Parathyroid adenoma (tissue), 2 donors: ENCODE data around the gene TMEM201.

Experiments used
- H2AFZ ChIP-seq: fragments of 300-600 bp; sonication (generic); one replicate; pipeline ENCODE4 v1.7.0; 2017; ENCODE audit warnings: antibody characterized with exemption, mild to moderate bottlenecking
- H3K27ac ChIP-seq: fragments of 300-600 bp; sonication (generic); one replicate; pipeline ENCODE4 v1.7.0; 2017
- H3K27me3 ChIP-seq: fragments of 300-600 bp; sonication (generic); one replicate; pipeline ENCODE4 v1.7.0; 2017; ENCODE audit warnings: low read length; ENCODE audit not compliant: control insufficient read depth, insufficient read depth
- H3K36me3 ChIP-seq: fragments of 300-600 bp; sonication (generic); one replicate; pipeline ENCODE4 v1.7.0; 2017; ENCODE audit warnings: low read length; ENCODE audit not compliant: control insufficient read depth, insufficient read depth
- H3K4me1 ChIP-seq: fragments of 300-600 bp; sonication (generic); one replicate; pipeline ENCODE4 v1.7.0; 2017; ENCODE audit warnings: control low read depth
- H3K4me2 ChIP-seq: fragments of 300-600 bp; sonication (generic); one replicate; pipeline ENCODE4 v1.7.0; 2017; ENCODE audit warnings: low read length
- H3K4me3 ChIP-seq: fragments of 300-600 bp; sonication (generic); one replicate; pipeline ENCODE4 v1.7.0; 2017; ENCODE audit warnings: low read depth, low read length
- H3K79me2 ChIP-seq: fragments of 300-600 bp; sonication (generic); one replicate; pipeline ENCODE4 v1.7.0; 2017; ENCODE audit warnings: control low read depth
- H3K9ac ChIP-seq: fragments of 300-600 bp; sonication (generic); one replicate; pipeline ENCODE4 v1.7.0; 2017; ENCODE audit warnings: mild to moderate bottlenecking
- H3K9me3 ChIP-seq: fragments of 300-600 bp; sonication (generic); one replicate; pipeline ENCODE4 v1.7.0; 2017; ENCODE audit warnings: low read length; ENCODE audit not compliant: control insufficient read depth
- TF ChIP-seq, protein P1 (sequence below): fragments of 300-600 bp; sonication (generic); IDR thresholded peaks from one replicate; pipeline ENCODE4 v1.7.0; 2017; ENCODE audit warnings: antibody characterized with exemption, mild to moderate bottlenecking
- donor health status: primary hyperparathyroidism.

Gene TMEM201

DNA sequence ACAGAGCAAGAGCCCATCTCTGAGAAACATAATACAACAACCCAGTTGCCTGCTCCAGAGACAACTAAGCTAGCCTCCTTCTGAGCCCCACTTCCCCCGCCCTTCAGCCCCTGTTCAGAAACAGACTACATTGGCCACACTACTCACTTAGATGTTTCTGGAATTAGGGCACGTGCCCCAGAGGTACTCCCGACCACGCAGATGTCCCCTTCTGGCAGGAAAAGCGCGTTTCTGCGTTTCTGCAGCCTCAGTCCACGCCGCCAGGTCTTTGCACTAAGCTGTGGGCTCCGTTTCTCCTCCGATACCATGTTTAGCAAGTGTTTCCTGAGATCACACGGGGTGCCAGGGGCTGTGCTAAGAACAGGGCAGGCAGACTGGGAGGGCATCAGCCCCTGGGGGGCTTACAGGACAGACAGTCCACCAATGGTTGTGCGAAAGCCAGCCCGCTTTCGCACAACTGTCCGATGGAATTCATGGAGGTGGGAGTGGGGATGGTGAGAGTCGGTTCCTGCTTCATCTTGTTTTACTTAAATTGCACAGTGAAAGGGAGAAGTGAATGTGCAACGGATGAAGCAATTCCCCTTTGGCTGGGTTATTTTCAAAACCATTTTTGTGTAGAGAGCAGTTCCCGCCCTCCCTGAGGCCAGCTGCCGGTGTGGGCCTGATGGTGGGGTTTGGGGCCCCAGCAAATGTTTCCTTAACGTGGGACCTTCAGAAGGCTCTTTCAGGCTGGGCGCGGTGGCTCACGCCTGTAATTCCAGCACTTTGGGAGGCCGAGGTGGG lies 65.5 kb downstream of the TMEM201 start:
- Histone ChIP-seq H3K36me3 (no peaks in the 10 kb centered on the region), H3K4me1 (no peaks in the 10 kb centered on the region), H3K4me2 (no peak overlapping the region), H2AFZ (no peak overlapping the region), H3K9ac (no peak overlapping the region), H3K9me3 (no peaks in the 10 kb centered on the region), H3K4me3 (no peak overlapping the region), H3K27me3 (no peaks in the 10 kb centered on the region), H3K79me2 (no peaks in the 10 kb centered on the region), H3K27ac (no peak overlapping the region)
- TF ChIP-seq, protein P1, sequence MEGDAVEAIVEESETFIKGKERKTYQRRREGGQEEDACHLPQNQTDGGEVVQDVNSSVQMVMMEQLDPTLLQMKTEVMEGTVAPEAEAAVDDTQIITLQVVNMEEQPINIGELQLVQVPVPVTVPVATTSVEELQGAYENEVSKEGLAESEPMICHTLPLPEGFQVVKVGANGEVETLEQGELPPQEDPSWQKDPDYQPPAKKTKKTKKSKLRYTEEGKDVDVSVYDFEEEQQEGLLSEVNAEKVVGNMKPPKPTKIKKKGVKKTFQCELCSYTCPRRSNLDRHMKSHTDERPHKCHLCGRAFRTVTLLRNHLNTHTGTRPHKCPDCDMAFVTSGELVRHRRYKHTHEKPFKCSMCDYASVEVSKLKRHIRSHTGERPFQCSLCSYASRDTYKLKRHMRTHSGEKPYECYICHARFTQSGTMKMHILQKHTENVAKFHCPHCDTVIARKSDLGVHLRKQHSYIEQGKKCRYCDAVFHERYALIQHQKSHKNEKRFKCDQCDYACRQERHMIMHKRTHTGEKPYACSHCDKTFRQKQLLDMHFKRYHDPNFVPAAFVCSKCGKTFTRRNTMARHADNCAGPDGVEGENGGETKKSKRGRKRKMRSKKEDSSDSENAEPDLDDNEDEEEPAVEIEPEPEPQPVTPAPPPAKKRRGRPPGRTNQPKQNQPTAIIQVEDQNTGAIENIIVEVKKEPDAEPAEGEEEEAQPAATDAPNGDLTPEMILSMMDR: no peak

DNA sequence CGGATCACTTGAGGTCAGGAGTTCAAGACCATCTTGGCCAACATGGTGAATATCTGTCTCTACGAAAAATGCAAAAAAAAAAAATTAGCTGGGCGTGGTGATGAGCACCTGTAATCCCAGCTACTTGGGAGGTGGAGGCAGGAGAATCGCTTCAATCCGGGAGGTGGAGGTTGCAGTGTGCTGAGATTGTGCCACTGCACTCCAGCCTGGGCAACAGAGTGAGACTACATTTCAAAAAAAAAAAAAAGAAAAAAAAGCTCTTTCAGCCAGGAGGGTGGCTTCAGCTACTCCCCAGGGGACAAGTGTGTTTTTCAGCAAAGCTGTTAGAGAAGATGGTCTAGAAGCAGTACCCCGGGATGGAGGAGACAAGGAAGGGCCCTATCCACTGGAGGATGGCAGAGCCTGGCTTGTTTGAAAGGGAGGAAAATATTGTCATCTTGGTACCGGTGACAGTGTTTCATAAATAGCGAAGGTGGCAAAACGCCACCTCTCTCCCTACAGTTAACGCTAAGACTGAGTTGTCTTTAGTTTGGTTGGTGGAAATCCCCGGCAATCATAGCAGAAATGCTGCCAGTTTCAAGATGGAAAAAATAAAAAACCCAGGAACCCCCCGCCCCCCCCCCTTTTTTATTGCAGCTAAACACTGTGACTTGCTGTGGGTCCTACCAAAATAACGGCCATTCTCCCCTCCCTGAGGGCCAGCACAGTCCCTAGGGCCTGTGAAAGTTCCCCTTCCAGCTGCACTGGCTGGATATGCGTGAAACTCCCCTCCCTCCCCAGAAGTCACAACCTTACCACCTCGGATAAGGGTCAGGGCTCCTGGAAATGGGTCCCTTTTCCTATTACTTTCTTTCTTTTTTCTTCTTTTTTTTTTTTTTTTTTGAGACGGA lies 66.4 kb downstream of the TMEM201 start:
- H3K4me2 ChIP-seq: no peak overlapping the region
- H3K36me3 ChIP-seq: no peaks in the 10 kb centered on the region
- no peak overlapping the region for H3K9ac ChIP-seq
- no peaks in the 10 kb centered on the region for H3K4me1 ChIP-seq
- no peak overlapping the region for H2AFZ ChIP-seq
- no peak overlapping the region for H3K4me3 ChIP-seq
- no peak overlapping the region for H3K27ac ChIP-seq
- no peaks in the 10 kb centered on the region for H3K9me3 ChIP-seq
- H3K27me3 ChIP-seq: no peaks in the 10 kb centered on the region
- TF ChIP-seq, protein P1: no peak
- H3K79me2 ChIP-seq: no peaks in the 10 kb centered on the region

DNA sequence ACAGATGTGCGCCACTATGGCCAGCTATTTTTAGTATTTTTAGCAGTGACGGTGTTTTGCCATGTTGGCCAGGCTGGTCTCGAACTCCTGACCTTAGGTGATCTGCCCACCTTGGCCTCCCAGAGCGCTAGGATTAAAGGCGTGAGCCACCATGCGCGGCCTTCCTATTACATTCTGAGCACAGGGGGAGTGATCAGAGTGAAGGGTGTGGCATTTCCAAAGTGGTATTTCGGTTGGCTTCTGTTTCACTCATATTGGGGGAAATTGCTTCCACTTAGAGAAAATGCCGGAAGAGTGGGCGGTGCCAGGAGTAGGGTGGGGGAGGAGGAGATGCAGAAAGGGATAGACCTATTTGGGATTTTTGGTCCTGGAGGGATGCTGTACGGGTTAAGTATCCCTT lies 67.1 kb downstream of the TMEM201 start:
- H3K27ac ChIP-seq: no peak overlapping the region
- H3K79me2 ChIP-seq: no peaks in the 10 kb centered on the region
- no peaks in the 10 kb centered on the region for H3K27me3 ChIP-seq
- H3K4me3 ChIP-seq: no peak overlapping the region
- no peaks in the 10 kb centered on the region for H3K4me1 ChIP-seq
- H3K9ac ChIP-seq: no peak overlapping the region
- no peak overlapping the region for H3K4me2 ChIP-seq
- H2AFZ ChIP-seq: no peak overlapping the region
- TF ChIP-seq, protein P1: no peak
- H3K36me3 ChIP-seq: no peaks in the 10 kb centered on the region
- no peaks in the 10 kb centered on the region for H3K9me3 ChIP-seq

DNA sequence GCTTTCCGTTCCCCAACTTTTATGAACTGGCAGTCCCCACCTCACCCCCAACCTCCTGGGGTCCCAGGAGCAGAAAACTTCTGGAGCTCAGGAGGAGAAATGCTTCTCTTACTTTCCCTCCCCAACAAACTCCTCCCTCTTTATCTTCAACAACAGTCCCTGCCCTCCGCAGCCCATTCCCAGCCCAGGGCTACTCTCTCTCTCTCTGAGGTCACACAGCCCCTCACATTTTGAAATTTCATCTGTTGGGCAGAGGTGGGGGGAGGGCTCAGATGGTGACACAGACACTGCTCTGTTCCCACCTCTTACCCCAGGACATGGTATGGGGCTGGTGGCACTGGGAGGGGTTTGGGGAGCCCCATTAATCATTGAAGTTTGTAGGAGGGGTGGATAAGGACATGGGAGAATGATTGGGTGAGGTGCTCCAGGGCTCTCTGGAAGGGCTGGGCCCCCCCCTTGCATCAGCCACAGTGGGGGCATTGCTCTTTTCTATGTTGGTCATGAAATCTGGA lies 68.9 kb downstream of the TMEM201 start:
- no peak overlapping the region for H3K27ac ChIP-seq
- TF ChIP-seq, protein P1: no peak
- H3K4me1 ChIP-seq: no peaks in the 10 kb centered on the region
- no peaks in the 10 kb centered on the region for H3K36me3 ChIP-seq
- H3K4me3 ChIP-seq: no peak overlapping the region
- no peak overlapping the region for H2AFZ ChIP-seq
- H3K79me2 ChIP-seq: no peaks in the 10 kb centered on the region
- H3K9ac ChIP-seq: no peak overlapping the region
- no peaks in the 10 kb centered on the region for H3K9me3 ChIP-seq
- H3K4me2 ChIP-seq: no peak overlapping the region
- H3K27me3 ChIP-seq: no peaks in the 10 kb centered on the region
